HG02678 (cell line): Measurements from ENCODE around the gene HSP90AA1.
"Not testable (repeated sequence)": the region's sequence is repeated elsewhere in the genome, so short reads cannot be mapped to it uniquely, and the experiment has no call there.

Experiments
- ATAC-seq: cut with Tn5 transposase; IDR thresholded peaks from one replicate; pipeline ENCODE4 v1.9.1; 2021; ENCODE audit warnings: mild to moderate bottlenecking, moderate library complexity; ENCODE audit not compliant: unreplicated experiment

Gene HSP90AA1

DNA sequence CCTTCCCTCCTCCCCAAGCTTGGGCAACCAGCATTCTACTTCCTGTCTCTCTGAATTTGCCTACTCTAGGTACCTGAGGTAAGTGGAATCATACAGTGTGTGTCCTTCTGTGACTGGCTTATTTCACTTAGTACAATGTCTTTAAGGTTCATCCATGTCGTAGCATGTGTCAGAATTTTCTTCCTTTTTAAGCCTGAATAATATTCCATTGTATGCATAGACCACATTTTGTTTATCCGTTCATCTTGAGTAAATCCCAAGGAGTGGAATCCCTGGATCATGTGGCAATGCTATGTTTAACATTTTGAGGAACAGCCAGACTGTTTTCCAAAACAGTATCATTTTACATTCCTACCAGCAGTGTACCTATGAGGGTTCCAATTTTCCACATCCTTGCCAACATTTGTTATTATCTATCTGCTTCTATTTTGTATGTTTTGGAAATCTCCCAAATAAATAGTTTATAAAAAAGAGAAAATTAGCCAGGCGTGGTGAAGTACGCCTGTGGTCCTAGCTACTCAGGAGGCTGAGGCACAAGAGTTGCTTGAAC lies 12.4 kb downstream of the HSP90AA1 start:
- no peak for ATAC-seq

DNA sequence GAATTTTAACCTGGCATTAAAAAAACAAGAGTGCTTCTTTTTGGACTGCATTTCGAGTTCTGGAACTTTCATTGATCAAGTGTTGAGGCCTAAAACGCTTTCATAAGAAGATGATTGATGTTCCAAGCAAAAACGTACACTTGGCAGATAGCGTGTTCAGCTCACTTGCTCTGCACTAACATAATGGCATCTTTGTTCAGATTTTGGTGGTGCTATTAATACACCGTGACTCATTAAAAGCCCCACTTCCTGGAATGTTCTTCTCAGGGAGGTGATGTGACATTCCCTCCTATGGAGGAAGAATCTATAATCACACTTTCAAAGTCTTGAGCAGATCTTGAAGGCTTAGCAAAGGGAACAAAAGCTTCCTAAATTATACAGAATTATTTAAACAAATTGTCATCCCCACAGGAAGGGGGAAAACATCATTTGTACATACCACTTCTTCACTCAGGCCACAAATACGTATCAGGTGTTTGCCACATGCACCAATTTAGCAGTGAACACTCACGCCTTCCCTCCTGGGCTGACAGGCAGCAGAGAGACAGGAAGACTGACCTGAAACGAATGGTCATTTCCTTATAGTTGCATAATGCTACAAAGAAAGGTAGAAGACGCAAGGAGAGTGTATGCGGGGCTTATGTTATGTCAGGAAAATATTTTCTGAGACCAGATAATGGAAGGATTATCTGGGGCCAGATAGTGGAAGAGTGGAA lies 15.4 kb downstream of the HSP90AA1 start:
- ATAC-seq = no peak

DNA sequence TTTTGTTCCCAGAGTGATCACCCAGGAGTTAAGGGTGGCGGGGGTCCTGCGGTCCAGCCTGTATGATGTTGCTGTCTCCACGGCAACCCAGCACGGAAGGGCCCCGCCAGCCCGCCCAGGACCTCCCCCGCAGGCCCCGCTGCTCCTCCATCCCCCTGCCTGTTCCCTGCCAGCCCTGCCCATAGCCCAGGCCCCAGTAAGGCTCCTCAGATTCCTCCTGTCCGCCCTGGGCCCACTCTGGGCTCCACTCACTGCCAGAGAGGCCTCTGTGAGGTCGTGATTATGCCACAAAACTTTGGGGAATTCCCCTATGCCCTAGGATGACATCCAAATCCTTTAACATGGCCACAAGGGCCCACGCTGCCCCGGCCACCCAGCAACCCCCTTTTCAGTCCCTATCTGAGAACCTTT lies 20.8 kb downstream of the HSP90AA1 start:
- no peak for ATAC-seq

DNA sequence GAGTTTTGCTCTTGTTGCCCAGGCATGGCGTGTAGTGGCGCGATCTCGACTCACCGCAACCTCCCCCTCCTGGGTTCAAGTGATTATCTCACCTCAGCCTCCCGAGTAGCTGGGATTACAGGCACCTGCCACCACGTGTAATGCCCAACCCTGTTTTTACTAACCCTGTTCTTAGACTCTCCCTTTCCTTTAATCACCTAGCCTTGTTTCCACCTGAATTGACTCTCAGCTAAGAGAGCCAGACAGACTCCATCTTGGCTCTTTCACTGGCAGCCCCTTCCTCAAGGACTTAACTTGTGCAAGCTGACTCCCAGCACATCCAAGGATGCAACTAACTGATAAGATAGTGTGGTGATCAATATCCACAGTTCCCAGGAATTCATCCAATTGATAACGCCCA lies 22.3 kb downstream of the HSP90AA1 start:
- not testable (repeated sequence) for ATAC-seq

DNA sequence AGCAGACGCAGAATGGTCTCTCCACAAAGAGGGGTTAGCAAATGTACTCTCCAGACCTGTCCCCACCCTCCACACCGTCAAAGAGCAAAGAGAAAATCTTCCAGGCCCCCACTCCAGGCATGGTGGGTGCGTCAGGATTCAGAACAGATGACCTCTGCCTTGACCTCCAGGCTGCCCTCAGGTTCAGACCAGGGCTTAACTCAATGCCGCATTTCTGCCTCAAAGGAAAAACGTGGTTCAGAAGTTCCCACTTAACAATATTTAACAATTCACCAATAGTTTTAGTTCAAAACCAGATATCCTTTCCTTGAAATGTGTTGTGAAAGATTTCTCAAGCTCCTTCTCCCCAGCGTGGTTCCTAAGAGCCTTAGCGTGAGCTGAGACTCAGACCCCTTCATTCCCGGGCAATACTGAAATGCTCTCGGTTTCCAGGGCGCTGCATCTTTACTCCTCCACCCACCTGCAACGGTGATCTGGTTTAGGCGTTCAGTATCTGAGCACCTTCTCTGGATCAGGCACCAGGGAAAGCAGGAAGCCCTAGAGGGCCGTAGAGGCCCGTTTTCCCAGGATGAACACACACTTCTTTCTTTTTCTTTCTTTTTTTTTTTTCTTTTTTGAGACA lies 22.9 kb downstream of the HSP90AA1 start:
- ATAC-seq = no peak

DNA sequence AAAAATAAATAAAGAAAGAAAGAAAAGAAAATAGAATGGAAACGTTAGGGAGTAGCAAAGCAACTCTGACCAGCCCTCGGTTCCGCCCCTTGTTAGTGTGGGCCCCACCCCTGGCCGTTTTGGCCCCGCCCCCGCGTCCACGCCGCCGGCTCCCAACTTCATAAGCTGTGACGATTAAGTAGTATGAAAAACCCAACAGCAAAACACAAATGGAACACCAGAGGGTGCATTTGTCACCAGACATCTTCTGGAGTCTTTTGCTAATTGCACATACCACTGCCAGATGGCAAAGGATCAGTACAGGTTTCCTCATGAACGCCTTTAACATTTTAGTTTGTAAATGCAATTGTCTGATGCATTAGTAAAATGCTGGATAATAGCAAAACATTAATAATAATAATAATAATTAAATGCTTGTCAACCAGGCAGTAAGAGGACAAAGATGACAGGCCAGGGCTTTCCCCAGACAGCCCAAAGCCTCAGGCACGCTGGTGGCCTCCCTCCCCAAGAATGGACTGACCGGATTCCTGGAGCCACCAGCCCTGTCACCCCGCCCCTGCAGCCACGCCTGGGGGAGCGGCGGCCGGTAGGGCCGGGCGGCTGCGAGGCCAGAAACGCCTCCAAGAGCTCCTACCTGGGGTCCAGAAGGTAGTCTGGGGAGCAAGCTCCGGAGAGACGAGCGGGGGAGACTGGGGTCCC lies 23.6 kb downstream of the HSP90AA1 start:
- no peak for ATAC-seq

DNA sequence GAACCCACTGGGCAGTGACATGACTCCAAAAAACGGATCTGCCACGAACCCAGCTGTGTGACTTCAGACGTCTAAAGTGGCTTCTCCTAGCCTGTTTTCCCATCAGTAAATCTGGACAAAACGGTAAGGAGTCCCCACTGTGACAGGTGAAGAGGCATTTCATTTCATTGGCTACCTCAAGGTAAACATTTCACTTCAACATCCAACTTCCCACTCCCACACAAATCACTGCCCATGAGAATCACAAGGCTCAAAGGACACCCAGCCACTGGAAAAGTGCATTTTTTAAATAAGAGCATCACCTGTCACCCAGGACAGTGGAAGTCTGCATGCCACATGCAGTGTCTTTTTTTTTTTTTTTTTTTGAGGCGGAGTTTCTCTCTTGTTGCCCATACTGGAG lies 27.9 kb downstream of the HSP90AA1 start:
- ATAC-seq = no peak

DNA sequence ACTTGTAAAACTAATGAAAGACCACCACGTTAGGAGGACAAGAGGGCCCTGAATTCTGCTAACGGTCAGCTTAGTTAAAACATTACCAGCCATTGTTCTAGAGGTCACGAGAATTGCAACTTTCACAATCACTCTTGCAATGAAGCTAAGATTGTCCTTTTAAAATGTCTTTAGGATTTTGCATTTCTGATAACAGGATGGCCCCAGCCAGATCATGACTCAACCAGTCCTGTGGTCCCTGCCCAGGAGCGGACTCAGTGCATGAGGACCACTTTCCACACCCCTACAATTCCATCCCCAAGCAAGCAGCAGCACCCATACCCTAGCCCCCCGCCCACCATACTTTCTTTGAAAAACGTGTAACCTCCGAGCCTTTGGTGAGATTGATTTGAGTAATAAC lies 28.7 kb downstream of the HSP90AA1 start:
- no peak for ATAC-seq

DNA sequence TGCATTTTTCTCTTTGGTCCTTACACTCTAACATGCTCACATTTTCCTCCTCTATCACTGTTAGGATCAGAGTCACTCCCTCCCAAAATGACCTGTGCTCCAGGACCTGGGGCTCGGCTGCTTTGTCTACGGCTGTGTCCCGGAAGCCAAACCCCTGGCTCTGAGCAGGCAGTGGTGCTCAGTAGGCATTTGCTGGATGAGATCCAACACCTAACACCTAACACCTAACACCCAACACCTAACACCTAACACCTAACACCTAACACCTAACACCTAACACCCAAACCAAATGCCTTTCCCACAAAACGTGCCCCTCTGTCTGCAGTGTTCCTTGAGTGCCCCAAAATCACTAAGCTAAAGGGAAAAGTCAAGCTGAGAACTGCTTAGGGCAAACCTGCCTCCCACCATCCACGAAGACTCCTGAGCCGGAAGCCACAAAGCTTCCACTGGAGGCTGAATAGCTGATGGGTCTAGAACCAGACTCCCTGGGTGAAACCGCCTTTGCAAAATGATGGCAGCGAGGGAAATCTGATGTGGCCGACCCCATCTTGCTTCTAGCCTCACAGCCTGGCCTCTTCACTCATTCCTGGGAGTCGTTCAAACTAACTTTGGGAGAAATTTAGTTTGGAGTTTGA lies 29.2 kb downstream of the HSP90AA1 start:
- ATAC-seq = no peak

DNA sequence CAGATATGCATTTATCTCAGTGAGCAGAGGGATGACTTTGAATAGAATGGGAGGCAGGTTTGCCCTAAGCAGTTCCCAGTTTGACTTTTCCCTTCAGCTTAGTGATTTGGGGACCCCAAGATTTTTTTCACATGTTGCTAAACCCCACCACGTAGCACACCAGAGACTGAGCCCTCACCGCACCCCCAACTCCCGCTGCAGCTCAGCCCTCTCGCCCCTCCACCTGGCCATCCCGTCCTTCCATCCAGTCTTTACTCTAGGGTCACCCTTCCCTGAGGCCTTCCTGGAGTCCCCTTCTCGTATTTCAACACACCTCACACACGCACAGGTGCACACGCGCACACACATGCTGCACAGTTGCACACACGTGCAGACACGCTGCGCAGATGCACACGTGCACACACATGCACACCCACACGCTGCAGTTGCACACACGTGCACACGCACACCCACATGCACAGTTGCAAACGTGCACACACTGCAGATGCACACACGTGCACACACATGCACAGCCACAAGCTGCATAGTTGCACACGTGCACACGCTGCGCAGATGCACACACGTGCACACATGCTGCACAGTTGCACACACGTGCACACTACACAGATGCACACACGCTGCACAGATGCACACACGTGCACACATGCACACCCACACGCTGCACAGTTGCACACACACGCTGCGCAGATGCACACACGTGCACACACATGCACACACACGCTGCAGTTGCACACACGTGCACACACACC lies 30.0 kb downstream of the HSP90AA1 start:
- ATAC-seq = no peak

DNA sequence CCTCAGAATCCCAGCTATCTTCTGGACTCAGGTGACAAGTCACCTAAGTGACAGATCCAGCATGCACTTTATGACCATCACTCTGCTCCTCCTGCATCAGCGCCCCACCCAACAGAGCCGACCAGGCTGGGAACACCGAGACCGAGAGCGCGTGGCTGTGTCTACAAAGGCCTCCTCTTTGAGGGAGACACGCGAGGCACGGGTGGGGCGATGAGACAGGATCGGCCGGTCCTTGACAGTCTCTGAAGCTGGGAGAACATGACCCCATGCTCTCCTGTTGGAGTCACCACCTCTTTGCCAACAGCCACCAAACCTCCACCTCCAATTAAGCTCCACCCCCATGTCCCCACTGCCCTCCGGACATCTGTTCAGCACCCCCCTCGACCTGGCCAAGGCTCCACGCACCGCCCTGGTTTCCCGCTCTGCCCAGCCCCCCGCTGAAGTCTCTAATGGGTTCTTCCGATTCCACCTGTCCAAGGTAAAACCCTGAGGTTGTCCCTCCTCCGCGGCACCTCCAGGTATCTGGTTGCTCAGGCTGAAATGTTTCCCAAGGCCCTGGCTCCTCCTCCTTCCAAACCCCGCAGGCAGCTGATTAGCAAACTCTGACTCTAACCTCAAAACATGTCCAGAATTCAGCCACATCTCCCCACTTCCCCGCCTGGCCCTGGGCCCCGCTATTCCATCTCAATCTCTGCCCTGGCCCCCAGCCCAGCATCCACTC lies 31.5 kb downstream of the HSP90AA1 start:
- no peak for ATAC-seq

DNA sequence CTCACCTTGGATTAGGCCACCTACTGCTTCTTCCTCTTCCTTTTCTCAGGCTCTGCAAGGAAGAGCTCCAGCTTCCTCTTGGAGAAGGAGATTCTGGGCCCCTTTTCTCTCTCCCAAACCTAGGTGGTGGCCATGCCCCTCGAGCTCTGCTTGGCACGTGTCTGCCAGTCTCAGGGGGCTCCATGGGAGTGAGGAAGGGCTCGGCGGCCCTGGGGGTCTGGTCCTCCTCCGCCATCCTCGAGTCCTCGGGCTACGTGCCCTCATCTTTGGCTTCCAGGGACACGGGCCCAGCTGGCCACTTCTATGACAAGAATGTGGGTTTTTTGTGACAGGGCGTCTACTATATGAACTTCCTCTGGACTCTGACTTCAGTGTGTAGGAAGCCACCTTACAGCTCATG lies 34.3 kb downstream of the HSP90AA1 start:
- no peak for ATAC-seq

DNA sequence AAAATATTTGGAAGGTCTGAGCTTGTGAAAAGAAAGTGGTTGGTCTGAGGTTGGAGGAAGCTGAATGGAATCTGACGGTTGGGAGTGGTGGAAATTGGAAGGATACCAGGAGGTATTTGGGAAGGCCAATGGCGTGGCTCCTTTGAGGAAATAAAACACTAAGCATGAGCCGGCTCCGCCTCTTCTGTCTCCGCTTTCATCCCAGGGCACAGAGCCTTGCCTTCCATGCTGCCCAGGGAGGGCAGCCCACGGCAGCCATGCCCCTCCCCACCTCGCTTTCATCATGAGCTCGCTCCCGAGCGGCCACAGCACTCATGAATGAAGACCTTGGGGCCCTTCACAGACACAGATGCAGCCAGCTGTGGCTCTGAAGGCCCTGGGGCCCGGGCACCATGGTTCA lies 36.2 kb downstream of the HSP90AA1 start:
- no peak for ATAC-seq

DNA sequence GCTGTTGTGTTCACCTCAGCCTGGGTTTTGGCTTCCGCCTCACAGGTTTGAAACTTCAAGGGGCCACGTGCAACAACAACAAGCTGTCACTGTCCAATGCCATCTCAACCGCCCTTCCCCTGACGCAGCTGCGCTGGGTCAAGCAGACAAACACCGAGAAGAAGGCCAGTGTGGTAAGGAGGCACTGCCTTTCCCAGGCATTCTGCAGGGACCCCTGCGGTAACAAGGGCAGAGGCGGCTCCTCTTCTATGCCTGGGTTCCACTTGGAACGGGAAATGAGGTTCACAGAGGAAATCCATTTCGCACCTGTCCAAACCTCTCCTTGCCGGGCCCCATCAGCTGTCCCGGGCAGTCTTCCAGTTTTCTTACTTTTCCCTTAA lies 36.8 kb downstream of the HSP90AA1 start:
- ATAC-seq = no peak

DNA sequence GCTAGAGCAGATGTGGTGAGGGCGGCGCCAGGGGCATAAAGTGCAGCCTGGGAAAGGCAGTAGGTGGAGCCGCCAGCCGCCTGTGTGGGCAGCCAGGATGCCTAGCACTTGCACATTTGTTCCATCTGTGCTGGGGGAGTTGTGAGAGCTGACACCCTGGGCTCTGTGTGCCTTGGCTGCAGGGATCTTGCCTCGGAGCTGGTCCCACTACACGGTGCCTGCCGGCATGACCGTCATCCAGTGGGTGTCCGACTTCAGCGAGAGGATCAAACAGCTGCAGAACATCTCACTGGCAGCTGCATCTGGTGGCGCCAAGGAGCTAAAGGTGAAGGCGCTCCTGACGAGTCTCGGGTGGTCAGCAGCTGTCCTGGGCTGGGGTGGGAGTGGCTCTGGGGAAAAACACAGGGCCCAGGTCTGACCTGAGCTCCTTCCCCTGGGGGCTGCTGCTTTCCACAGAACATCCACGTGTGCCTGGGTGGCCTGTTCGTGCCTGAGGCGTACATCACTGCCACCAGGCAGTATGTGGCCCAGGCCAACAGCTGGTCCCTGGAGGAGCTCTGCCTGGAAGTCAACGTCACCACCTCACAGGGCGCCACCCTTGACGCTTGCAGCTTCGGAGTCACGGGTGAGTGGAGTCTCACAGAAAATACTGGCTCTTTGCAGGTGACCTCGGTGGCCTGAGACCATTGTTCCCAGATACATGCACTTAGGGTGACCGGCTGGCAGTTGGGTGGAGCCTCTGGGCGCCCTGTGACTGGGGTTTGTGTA lies 37.4 kb downstream of the HSP90AA1 start:
- no peak for ATAC-seq

DNA sequence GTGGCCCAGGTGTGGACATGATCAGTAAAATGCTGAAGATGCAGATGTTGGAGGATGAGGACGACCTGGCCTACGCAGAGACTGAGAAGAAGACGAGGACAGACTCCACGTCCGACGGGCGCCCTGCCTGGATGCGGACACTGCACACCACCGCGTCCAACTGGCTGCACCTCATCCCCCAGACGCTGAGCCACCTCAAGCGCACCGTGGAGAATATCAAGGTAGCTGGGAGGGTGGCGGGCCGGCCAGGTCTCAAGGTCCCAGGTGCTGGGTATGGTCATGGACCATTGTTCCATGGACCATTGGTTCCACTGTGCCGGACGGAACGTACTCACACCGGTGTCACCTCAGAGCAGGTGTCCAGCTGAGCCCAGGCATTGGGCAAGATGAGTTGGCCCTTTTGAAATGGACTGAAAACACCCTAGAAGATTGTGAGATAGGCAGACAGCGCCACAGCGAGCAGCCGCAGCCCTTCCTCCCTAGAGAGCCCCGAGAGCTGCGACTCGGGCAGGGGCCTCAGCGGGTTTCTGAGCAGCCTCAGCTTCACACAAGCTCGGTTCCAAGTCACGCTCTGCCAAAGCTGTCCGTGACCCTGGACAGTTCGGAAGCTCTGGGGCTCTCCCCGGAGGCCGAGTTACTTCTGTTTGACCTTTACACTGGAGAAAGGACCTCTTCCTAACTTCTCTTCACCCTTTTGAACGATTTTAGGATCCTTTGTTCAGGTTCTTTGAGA lies 38.9 kb downstream of the HSP90AA1 start:
- no peak for ATAC-seq

DNA sequence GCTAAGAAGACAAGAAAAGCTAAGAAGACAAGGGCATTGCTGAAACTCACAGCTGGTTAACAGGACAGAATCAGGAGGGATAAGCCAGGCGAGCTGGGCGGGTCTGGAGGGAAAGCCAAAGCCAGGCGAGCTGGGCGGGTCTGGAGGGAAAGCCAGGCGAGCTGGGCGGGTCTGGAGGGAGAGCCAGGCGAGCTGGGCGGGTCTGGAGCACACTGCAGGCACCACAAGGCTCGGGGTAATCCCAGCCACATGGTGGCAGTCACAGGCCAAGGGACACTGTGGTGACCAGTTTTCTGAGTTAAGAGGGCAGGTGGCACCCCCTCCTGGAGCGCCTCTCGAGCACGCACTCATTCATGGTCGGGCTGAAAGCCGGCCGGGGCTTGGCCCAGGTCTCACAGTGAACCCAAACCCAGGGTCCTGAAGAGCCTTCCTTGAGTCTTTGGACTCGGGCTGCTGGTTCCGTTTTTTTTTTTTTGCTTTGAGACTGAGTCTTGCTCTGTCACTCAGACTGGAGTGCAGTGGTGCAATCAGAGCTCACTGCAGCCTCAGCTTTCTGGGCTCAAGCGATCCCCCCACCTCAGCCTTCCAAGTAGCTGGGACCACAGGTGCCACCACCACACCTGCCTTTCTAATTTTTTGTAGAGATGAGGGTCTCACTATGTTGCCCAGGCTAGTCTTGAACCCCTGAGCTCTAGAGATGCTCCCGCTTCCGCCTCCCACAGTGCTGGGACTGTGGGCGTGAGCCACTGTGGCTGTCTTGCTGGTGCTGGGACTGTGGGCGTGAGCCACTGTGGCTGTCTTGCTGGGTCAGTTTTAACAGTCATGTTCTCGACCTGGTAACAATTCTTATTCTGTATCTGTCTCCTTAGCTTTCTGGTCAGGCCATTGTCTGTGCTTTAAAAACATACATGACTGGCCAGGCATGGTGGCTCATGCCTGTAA lies 40.2 kb downstream of the HSP90AA1 start:
- no peak for ATAC-seq

DNA sequence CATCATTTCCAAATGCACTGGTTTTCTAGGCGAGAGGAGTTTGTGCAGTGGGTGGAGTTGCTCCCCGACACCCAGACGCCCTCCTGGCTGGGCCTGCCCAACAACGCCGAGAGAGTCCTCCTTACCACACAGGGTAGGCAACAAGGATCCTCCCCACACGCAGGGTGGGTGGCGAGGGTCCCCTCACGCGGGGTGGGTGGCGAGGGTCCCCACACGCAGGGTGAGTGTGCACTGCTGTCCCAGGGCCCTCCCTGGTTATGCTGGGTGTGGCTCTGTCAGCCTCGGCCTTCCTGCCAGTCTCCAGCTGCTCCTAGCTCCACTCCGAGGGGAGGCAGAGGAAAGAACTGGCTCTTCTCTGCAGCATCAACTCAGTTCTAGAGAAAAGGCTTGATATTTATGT lies 42.3 kb downstream of the HSP90AA1 start:
- no peak for ATAC-seq
